HG02870 (cell line): ENCODE data around the gene ATP2C2.
"Not testable (repeated sequence)": the region's sequence is repeated elsewhere in the genome, so short reads cannot be mapped to it uniquely, and the experiment has no call there.

ENCODE experiments used
- ATAC-seq: cut with Tn5 transposase; IDR thresholded peaks from one replicate; pipeline ENCODE4 v1.9.1; 2021; ENCODE audit warnings: mild to moderate bottlenecking, moderate library complexity; ENCODE audit not compliant: unreplicated experiment

The ATP2C2 gene

DNA sequence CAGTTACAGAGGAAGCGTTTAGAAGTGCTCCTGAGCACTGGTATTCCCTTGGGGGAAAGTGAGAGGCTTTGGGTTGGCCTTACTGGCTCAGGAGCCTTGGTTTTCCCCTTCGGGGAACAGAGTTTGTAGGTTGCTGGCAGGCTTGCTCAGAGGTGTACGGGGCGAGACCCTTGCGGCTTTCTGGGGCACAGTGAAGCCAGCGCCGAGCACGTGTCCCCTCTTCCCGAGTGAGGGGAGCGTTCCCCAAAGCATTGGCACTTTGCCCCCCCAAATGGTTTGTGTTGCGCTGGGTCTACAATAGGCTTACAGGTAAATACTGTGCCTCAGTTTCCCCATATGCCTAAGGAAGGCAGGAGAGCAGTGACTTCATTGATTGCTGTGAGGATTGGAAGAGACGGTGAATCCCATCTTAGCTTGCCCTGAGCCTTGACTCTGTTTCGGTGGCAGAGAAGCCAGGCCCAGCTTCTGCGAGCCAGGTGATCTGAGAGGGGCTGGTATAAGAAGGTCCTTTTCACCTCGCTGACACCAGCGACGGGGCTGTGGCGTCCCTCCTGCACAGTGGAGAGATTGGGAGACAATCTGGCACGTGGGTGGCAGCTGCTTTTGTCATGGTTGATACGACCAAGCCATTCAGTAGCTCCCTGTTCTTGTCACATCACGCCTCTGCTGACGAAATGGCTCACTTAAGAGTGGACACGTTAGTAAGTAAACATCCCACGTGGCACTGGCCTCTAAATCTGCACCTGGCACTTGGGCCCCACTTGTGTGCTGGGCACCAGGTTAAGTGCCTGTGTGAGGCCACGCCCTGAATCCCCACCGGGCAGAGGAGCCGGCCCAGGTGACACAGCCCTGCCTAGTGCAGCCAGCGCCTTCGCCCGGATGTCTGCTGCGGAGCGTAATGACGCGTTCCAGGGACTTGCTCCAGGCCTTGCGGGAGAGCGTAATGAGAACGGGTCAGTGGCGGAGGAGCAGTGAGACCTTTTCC is 81.1 kb downstream of the ATP2C2 start:
- ATAC-seq: no peak

DNA sequence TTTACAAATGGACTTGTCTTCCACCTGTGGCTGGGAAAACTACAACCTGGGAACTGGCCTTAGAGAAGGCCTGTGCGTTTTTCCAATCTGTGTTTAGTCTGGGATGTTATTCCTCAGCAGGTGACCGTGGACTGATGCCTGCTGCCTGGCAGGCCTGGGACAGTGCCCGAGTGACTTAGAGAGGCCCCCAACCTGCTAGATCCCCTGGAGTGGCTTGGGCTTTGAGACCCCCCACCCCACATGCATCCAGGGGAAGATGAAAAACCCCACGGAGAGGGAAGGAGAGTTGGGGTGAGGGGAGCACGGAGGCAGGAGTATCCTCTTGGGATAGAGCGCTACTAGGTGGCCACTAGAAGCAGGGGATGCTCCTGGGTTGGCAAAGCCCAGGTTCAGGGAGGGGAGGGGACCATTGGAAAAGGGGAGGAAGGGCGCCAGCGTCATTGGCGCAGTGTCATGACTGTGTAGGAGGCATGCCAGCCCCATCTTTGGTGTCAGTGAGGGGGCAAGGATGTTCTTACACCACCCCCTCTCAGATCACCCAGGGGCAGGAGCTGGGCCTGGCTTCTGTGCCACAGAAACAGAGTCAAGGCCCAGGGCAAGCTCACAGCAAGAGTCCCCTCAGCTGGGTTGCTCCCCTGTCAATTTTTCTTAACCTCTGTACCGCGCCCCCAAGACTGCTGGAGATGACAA is 82.0 kb downstream of the ATP2C2 start:
- no peak for ATAC-seq

DNA sequence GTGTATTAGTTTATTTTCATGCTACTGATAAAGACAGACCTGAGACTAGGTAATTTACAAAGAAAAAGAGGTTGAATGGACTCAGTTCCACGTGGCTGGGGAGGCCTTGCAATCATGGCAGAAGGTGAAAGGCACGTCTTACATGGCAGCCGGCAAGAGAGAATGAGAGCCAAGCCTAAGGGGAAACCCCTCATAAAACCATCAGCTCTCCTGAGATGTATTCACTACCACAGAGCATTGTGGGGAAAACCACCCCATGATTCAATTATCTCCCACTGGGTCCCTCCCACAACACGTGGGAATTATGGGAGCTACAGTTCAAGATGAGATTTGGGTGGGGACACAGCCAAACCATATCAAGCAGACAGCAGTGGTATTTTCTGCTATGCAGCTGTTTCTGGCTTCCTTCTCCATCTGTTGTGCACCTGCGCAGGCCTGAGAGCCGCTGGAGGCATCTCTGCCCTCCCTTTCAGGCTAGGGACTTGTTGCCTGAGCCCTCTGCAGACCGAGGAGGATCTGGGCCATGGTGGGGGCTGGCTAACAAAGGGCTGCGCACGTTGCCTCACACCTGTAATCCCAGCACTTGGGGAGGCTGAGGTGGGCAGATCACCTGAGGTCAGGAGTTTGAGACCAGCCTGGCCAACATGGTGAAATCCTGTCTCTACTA is 82.8 kb downstream of the ATP2C2 start:
- ATAC-seq: not testable (repeated sequence)

DNA sequence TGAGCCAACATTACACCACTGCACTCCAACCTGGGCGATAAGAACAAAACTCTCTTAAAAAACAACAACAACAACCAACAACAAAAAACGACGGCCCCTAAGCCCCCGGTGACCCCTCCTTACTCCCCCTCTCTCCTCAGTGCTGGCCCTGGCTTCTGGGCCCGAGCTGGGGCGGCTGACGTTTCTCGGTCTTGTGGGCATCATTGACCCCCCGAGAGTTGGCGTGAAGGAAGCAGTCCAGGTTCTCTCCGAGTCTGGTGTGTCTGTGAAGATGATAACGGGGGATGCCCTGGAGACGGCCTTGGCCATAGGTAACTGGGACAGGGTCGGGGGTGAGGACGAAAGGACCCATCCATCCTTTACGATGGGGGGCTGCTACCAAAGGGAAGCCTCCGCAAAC is 83.4 kb downstream of the ATP2C2 start:
- ATAC-seq: no peak

DNA sequence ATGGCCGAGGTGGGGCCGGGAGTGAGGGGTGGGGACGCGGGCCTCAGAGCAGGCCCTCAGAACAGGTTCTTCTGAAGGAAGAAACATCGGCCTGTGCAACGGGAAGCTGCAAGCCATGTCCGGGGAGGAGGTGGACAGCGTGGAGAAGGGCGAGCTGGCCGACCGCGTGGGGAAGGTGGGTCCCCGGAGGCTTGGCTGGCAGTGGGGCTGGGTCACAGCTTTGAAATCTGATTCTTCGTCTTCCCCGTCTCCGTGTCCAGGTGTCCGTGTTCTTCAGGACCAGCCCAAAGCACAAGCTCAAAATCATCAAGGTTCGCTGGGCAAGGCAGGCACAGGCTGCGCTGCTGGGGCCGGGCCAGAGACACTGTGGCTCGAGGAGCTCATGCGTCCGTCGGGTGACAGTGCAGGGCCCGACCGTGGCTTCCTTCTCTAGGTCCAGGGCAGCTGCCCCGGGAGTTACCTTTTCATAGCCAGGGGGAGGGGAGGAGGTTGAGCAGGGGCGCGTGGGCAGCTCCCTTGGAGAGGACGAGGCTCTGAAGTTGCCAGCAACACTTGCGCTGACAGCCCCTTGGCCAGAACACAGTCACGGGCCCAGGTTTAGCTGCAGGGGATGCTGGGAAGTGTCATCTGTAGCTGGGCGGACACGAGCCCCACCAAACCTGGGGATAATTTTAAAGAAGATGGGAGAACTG is 84.9 kb downstream of the ATP2C2 start:
- no peak for ATAC-seq

DNA sequence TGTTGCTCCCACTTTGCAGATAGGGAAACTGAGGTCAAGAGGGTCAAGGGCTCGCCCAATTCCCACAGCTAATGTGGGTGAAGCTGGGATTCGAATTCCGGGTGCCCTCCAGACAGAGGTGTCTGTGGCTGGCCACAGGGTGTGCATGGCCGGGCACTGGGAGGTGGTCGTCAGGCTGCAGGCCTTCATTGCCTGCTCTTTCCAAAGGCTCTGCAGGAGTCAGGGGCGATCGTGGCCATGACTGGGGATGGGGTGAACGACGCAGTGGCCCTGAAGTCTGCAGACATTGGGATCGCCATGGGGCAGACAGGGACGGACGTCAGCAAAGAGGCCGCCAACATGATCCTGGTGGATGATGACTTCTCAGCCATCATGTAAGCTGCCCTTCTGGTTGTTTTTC is 86.3 kb downstream of the ATP2C2 start:
- ATAC-seq: no peak

DNA sequence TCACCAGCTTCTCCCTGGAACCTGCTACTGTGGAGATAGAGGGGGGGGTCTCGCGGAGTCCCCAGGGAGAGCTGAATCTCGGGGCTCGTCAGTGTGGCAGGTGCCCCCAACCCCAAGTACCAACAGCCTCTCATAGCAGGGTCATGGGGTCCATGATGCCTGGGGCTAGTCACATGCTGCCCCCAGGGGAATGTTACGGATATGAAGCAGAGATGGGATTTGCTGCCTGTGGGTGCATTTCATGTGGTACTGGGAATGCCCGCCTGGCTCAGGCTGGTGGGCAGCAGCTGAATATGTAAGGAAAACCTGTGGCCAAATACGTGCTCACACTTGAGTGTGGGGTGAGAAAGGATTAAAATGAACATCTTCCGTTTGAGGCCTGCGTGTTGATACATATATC is 86.7 kb downstream of the ATP2C2 start:
- ATAC-seq: no peak

DNA sequence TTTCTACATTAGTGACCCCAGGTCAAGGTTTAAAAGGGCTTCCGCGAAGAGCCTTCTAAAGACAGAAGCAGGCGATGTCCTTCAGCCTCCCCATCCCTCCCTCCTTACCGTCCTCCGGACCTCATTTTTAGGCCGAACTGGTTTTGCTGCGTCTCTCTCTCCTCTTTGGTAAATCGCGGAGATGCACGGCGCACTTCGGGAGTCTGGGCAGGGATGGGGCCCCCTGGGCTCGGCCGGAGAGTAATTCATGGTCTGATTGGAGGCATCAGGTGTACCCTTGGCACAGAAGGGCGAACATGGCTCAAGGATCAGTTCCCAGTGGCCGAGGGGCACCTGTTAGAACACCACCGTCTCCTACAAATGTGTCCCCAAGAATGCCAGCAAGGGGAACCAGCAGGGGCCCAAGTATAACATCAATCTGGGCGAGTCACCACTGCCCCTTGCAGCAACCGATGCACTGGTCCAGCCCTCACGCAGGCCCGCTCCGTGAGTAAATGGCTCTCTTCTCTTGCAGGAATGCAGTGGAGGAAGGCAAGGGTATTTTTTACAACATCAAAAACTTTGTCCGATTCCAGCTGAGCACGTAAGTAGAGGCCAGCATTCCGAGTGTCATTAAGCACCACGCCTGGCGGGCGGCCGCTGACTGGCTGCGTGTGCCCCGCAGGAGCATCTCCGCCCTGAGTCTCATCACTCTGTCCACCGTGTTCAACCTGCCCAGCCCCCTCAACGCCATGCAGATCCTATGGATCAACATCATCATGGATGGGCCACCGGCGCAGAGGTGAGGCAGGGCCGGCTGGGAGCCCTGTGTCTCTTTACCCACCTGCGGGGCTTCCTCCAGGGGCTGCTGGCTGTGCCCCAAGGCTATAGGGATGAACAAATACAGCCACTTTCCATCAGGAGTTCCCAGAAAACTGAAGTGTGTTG is 90.5 kb downstream of the ATP2C2 start:
- ATAC-seq: no peak

DNA sequence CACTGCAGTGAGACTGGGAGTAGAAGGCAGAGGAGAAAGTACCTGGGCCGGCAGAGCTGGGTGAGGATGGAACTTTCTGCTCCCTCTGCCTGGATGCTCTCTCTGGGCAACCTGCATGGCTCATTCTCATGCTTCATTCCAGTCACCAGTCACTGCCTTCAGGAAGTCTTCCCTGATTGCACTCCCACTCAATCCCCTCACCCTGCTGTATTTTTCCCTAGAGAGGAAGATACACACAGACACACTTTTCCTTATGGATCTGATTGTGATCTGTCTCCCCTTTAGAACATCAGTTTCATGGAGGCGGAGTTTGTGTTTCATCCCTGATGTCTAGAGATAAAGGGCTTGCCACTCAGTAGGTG is 91.2 kb downstream of the ATP2C2 start:
- no peak for ATAC-seq

DNA sequence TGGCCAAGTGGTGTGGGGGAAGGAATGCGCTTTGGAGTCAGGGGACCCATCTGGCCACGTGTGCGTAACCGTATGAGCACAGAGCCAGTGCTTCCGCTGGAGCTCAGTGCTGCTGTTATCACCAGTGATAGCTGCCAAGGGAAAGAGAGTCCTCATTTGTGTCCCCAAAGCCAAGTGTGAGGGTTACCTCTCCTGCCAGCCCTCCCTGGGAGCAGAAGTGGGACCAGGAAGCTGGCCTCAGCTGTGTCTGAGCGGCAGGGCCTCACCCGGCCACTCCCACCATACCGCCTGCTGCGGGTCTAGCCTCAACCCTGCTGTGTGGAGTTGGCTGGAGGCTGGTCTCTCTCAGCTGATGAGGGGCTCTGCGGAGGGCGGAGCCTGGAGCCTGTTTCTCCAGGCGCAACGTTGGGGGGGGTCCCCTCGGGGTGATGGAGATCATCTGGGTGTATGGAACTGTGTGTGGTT is 91.6 kb downstream of the ATP2C2 start:
- ATAC-seq: no peak

DNA sequence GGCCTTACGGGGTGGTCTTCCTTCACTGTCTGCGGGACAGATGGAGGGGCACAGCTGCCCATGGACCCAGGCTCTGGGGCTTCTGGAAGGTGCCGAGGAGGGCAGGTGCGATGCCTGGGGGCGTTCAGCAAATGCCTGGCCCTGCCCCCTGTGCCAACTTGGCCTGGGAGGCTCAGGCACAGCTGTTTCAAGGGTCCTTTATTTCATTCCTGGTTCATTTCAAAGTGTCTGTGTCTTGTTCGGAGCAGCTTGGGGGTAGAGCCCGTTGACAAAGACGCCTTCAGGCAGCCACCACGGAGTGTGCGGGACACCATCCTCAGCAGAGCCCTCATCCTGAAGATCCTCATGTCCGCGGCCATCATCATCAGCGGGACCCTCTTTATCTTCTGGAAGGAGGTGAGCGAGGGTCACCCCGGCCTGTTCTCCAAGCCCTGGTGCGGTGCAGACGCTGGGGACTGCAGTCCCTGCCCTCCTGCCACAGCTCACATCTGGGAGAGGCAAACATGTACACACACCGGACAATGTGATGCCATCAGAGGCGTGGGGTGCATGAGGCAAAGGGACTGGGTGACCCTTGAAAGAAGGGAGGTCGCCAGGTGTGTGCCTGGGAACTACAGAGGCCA is 92.2 kb downstream of the ATP2C2 start:
- ATAC-seq: no peak

DNA sequence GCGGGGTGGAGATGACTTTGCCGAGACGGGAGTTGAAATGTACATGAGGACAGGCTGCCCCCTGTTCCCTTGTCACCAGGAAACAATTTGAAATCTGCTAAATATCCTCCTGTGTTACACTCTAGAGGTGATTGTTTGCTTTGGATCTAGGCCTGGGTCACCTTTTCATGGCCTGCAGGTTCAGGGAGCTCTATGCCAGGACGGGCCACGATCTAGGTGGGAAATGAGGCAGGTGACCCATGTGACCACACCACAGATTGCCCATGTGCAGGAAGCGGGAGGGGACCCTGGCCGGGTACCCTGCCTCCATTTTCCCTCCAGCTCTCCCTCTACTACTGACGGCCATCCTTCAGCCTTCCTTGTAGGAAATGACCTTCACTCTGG is 92.7 kb downstream of the ATP2C2 start:
- no peak for ATAC-seq

DNA sequence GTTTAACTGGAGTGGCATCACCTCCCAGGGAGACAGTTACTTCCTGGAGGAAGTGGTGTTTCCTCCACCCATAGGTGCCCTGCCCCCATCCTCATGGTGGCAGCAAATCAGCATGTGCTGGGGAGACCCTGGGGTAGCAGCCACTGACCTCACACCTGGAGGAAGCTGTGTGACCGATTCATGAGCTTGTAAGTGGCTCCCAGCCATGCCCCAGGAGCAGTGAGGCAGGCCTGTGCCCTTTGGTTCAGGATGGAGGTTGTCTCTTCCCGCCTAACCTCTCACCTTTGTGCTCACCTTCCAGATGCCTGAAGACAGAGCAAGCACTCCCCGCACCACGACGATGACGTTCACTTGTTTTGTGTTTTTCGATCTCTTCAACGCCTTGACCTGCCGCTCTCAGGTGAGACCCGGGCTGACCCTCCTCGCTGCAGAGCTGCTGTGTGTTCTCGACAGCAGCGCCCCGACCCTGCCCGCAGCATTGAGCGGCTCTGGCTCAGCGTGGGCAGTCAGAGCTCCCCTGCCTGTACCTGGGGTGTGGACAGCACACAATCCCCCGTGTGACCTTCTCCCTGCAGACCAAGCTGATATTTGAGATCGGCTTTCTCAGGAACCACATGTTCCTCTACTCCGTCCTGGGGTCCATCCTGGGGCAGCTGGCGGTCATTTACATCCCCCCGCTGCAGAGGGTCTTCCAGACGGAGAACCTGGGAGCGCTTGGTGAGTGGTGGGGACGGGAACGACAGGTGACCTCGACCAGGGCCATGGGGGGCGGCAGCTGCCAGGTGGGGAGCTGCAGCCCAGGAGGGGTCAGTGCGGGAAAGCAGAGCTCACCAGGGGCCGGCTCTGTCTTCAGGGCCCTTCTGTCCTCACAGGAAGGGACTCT is 93.3 kb downstream of the ATP2C2 start:
- ATAC-seq: no peak

DNA sequence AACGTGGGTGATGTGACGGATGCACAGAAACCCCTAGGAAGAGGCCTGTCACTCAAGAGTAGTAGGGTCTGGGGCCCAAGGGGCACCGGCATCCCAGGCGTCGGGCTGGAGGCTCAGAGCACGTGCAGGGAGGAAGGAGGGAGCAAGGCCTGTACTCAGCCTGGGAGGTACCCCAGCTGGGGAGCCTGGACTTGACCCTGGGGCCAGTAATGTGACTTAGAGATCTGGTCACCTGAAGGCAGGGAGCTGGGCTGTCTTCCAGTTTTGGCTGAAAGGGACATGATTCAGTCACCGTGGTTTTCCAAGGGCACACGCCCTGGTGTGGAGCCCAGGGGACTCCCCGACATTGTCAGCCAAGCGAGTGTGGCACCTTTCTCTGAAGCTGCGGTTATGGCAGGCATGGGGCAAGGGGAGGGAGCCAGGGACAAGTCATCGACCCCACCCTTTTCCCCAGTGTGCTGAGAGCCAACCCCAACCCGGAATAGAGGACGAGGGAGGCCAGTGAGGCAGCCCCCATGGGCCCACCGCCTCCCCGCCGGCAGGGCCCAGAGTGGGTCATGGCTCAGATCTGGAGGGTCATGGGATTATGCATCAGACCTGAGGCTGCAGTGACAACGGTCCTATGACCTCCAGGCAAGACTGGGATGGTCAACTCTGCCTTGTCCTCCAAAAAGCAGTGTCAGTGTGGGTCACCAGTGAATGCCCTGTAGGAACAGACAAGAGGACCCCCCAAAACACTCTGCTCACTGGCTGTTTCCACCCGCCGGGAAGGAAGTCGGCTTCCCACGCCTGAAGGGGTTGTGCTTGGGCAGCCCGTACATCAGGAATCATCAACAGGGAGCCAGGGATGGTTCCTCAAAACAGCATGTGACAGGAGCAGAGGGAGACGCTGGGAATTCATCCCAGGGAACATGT is 94.2 kb downstream of the ATP2C2 start:
- ATAC-seq: no peak

DNA sequence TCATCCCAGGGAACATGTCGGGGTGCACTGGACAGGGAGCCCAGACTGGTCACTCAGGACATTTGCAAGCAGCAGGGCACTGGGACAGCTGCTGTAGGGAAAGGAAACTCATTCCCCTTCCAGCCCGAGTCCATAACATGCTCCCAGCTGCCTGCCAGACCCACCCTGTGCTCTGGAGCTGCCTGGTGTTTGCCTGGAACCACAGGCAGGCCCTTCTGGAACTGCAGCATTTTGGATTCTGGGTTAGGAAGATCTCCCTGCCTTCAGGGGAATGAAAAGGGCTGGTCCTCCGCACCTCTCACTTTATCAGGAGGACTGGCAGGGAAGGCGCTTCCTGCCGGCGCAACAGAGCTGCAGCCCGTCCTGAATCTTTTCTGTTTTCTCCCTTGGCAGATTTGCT is 94.9 kb downstream of the ATP2C2 start:
- no peak for ATAC-seq

DNA sequence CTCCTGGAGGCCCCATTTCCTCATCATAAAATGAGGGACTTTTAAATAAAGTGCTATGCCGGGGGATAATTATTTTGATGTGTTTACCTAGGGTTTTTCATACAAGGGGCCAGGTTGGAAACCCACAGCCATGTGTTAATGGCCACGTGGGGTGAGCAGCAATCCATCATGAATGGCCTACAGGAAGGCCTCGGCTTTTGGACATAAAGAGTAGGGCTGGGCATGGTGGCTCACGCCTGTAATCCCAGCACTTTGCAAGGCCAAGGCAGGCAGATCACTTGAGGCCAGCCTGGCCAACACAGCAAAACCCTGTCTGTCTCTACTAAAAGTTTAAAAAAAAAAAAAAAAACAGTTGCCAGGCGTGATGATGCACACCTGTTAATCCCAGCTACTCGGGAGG is 95.8 kb downstream of the ATP2C2 start:
- no peak for ATAC-seq

DNA sequence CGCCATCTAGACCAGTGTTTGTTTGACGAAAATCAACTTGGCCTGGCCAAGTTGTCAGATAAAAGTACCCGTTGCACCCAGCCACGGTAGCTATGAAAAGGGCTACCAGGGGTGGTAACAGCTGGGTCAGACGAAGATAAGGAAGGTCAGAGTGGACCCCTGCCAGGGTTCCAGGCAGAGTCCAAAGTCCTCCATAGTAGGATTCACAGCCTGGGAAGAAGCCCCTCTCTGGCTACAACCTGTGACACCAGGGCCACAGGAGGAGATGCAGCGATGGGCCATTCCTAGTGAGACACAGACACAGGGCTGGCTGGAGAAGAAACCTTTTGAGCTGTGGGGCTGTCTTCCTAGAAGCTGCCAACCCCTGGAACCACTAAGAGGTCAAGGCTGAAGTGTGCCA is 96.8 kb downstream of the ATP2C2 start:
- no peak for ATAC-seq

DNA sequence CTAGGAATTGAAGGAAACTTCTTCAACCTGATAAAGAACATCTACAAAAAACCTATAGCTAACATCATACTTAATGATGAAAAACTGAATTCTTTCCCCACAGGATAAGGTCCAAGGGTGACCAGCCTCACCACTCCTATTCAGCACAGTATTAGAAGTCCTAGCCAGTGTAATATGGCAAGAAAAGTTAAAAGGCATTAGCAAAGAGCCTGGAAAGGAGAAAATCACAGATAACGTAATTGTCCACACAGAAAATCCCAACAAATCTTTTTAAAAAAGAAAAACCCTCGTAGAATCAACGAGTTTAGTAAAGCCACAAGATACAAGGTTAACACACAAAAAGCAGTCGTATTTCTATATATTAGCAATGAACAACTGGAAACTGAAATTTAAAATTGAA is 98.4 kb downstream of the ATP2C2 start:
- no peak for ATAC-seq
